HCT116 (cell line): Measurements from ENCODE around the gene ZNF57.
"Not testable (repeated sequence)": the region's sequence is repeated elsewhere in the genome, so short reads cannot be mapped to it uniquely, and the experiment has no call there.

Experiments
- CEBPB ChIP-seq: IDR thresholded peaks from 2 replicates; pipeline ENCODE4 v1.6.1; 2012; ENCODE audit warnings: low read depth
- EZH2 ChIP-seq: fragments of 200-600 bp; sonication (generic); IDR thresholded peaks from 2 replicates; pipeline ENCODE4 v1.6.1; 2017; ENCODE audit warnings: antibody characterized with exemption, mixed run types
- JUND ChIP-seq: IDR thresholded peaks from 2 replicates; pipeline ENCODE4 v1.6.1; 2012
- POLR2A ChIP-seq: IDR thresholded peaks from 2 replicates; pipeline ENCODE4 v1.7.0; 2011; ENCODE audit warnings: borderline replicate concordance; ENCODE audit not compliant: insufficient read depth, insufficient read length; ENCODE audit errors: extremely low read depth
- POLR2AphosphoS5 ChIP-seq: IDR thresholded peaks from 2 replicates; pipeline ENCODE4 v1.6.1; 2011; ENCODE audit warnings: mild to moderate bottlenecking, low read depth, low read length, moderate library complexity
- REST ChIP-seq: IDR thresholded peaks from 2 replicates; pipeline ENCODE4 v1.6.1; 2012; ENCODE audit warnings: low read depth
- SP1 ChIP-seq: IDR thresholded peaks from 2 replicates; pipeline ENCODE4 v1.6.1; 2012; ENCODE audit warnings: low read depth
- TCF7L2 ChIP-seq: IDR thresholded peaks from 2 replicates; pipeline ENCODE4 v1.7.0; 2011; ENCODE audit warnings: borderline replicate concordance, inconsistent platforms; ENCODE audit not compliant: insufficient read depth, insufficient read length; ENCODE audit errors: extremely low read depth
- YY1 ChIP-seq: IDR thresholded peaks from 2 replicates; pipeline ENCODE4 v1.6.1; 2011; ENCODE audit warnings: low read length, low read depth, moderate library complexity, mild to moderate bottlenecking; ENCODE audit not compliant: insufficient replicate concordance; ENCODE audit errors: extremely low read depth
- ZBTB33 ChIP-seq: IDR thresholded peaks from 2 replicates; pipeline ENCODE4 v1.6.1; 2011; ENCODE audit warnings: mild to moderate bottlenecking, low read length, moderate library complexity; ENCODE audit not compliant: insufficient replicate concordance; ENCODE audit errors: extremely low read depth
- TF ChIP-seq, protein P1 (sequence below), 3 experiments: fragments of 200-600 bp in 1 of 3; sonication (generic) in 1 of 3; IDR thresholded peaks in 2 of 3; conservative IDR thresholded peaks in 1 of 3; 2 replicates each; pipeline ENCODE4 v1.5.1; 2012 to 2017; ENCODE audit warnings: low read depth in 2 of 3, low read length in 2 of 3, antibody characterized with exemption in 1 of 3, borderline replicate concordance in 1 of 3, control low read depth in 1 of 3, mild to moderate bottlenecking in 1 of 3, mixed read lengths in 1 of 3, mixed run types in 1 of 3, moderate library complexity in 1 of 3; ENCODE audit not compliant: insufficient read depth in 1 of 3

DNA sequence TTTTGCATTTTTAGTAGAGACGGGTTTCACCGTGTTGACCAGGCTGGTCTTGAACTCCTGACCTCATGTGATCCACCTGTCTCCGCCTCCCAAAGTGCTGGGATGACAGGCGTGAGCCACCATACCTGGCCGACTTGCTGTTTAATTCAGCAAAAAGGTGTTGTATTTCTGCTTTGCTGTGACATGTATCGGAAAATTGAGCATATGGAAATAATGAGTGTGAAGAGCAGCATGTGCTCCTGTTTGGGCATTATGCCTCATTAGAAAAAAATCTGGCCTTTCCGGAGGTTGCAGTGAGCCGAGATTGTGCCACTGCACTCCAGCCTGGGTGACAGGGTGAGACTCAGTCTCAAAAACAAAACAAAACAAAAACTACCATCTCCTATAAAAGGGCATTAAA is 10.2 kb upstream of the ZNF57 start:
- TF ChIP-seq REST, JUND, ZBTB33, EZH2, POLR2A, CEBPB, SP1, TCF7L2, POLR2AphosphoS5, YY1: not testable (repeated sequence)
- TF ChIP-seq, protein P1, sequence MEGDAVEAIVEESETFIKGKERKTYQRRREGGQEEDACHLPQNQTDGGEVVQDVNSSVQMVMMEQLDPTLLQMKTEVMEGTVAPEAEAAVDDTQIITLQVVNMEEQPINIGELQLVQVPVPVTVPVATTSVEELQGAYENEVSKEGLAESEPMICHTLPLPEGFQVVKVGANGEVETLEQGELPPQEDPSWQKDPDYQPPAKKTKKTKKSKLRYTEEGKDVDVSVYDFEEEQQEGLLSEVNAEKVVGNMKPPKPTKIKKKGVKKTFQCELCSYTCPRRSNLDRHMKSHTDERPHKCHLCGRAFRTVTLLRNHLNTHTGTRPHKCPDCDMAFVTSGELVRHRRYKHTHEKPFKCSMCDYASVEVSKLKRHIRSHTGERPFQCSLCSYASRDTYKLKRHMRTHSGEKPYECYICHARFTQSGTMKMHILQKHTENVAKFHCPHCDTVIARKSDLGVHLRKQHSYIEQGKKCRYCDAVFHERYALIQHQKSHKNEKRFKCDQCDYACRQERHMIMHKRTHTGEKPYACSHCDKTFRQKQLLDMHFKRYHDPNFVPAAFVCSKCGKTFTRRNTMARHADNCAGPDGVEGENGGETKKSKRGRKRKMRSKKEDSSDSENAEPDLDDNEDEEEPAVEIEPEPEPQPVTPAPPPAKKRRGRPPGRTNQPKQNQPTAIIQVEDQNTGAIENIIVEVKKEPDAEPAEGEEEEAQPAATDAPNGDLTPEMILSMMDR (IDR thresholded peaks at IDR 0.05 in 2 of 3, conservative IDR thresholded peaks at IDR 0.05 in 1 of 3; ENCODE audit: borderline replicate concordance in 1 of 3, insufficient read depth in 1 of 3, low read depth in 2 of 3, low read length in 2 of 3) = not testable (repeated sequence)
